KBM-7 (cell line): ENCODE measurements around the gene CD46.

Source experiments
- DNase-seq: peaks from one replicate; pipeline ENCODE4 v3.0.0-alpha.2; 2015
- in situ Hi-C: fragments of 300-500 bp; cut with MboI; formaldehyde crosslinking; loops from 2 replicates; pipeline ENCODE4 v1.14.3; 2020; ENCODE audit warnings: low sequenced_read_pairs, low pct_unique_long_range_greater_than_20kb, mixed read lengths

Gene CD46

DNA sequence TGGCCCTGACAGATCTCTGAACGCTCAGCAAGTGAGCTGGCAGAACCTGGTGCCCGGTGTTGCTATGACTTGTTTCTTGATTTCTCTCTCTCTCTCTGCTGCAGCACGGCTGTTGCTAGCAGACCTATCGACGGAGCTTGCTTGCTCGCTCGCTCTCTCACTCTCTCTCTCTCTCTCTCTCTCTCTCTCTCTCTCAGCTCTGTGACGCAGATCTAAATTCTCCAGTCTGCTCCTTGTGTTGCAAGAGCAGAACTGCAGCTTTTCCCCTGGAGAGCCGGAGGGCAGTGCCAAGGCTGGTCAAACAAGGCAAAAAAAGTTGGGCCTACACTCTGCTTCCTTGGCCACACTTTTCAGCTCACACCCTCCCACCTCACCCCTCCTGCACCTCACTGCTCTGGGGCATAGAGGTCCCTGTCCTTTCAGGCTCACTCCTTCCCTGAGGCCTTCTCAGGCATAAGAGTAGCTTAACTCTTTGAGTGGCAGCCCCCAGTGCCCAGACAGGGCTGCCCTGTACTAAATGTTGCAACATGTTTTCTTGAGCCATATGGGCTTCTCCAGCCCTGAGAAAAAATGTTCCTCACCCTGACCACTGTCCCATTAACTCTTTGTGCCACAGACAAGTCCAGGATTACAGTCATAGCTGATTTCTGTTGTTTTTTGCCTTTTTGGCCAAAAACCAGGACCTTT lies 72.2 kb downstream of the CD46 start:
- peak; percentile 46 for DNase-seq
- in situ Hi-C loops, result no loop called here

DNA sequence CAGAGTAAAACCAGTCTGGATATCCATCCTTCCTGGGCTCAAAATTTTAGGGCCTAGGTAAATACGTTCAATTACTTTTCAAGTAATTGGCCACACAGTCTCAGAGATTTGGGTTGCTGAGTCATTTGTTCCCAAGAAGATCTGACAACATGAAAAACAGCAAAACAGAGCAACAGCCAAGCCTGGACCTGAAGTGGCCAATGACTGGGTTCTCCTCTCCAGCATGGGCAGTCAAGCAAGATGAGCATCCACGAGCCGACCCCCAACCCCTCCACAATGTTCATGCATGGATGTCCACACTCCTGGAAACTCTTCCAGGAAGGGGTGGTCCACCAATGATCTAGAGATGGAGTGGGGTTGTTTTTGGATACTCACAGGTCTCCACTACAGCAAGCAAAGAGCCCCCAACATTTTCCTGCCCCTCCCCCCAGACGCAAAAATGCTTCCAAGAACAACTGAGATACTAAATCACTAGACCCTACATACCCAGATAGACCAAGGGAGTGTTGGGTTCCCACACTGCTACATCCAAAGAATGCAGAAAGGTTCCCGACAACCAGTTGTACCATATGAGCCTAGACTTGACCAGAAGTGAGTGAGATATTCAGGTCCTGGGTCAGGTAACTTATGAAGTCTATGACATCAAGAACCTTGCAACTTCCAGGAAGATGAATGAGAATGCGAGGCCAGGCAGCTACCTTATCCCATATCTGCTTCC lies 73.0 kb downstream of the CD46 start:
- DNase-seq, result no peak
- in situ Hi-C loops, result no loop called here

DNA sequence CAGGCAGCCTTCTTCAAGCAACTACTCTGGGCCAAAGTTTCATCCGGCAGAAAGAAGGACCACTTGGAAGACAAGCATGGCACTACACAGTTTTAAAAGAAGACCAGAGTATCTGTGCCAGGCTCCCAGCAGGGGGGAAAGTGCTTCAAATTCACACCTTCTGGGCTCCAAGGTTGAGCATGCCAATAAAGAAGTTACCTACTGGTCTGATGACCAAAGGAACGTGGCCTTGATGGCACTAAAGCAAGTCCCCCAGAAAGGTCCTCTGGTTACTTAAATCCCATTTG lies 73.5 kb downstream of the CD46 start:
- no peak for DNase-seq
- in situ Hi-C loops, result no loop called here

DNA sequence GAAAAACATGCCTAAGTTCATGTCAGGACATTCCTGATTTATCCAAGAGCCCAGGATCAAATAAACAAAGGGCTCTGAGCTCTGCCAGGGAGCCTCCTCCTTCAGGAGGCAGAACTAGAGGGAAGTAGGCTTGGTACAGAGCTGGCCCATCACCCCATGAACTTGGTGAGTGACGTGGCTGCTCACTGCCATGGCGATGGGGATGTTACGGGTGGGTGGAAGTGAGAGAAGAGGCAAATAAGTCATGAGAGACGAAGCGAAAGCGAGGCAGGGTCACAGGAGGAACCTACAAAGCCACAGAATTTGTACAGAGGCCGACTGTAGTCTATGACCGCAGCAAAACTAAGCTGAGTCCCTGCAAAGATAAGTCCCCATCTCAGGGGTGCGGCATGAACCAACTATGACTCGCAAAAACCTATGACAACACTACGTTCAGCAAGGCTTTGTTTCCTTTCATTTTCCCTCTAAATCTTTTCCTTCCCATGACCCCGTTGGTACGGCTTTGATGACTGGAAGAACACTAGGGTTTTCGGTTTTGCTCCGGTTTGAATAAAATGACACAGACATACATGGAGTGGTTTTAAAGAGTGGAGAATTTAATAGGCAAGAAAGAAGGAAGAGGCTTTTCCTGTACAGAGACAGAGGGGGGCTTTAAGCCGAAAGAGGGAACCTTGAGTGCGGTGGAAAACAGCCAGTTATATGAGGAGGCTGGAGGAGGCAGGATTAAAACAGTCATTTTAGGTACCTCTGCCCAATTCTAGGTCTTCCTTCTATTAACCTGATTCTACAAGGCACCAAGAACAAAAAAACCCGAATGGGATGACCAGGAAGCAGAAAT lies 74.1 kb downstream of the CD46 start:
- in situ Hi-C loops, result no loop called here

DNA sequence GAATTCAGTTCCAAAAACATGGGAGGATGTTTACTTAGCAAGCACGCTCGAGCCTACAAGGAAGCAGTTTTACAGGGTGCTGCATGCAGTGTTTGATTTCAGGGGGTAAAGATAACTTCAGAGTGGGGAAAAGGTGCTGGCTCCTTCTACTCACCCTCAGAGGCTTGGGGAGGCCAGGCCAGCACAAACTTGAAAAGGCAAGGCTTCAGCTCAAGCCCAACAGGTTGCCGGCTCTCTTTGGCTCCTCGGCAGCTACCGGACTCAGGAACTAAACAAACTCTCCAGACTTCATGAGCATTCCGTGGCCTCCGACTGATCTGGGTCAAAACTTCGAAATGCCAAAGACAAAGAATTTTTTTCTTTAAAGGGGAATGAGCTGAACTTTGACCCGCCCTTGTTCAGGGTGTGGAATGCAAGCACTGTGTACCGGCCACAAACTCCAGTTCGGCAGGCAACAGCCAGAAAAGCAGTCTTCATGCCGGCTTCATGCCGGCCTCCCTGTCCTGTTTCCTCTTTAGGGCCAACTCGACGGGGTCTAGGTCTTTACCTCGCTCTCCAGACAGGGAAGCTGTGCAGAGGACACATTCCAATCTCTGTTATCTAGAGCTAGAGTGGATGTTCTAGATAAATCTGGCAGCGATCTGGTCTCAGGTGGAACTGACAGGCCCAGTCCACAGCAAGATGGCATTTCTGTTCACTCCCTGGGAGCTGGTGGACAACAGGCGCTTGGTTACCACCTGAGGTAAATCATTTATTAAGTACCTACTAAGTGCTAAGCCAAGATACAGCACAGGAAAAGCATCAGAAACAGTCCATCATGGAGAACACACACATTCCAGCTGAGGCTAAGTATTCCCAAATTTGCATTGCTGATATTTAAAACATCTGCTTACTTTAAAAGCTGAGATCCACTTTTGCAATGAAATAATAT lies 75.0 kb downstream of the CD46 start:
- in situ Hi-C loops, result no loop called here
- peak; percentile 23 for DNase-seq

More for the DNA sequence above, 74.1 kb downstream of the CD46 start:
- DNase-seq, result peak; percentile 92

DNA sequence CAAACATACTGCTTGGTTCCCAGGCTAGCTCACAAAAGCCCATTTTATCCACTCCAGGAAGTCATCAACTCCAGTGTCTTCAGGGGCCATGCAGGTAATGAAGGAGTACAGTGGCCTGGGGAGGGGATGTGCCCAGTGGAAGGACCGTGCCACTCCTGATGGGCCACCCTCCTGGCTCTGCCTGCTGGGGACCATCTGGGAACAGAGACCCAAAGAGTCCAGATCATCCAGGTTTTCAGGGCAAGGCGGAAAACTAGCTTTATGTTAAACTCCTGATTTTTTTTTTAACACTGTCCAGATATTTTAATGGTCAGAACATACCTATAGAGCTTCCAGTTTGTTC lies 75.6 kb downstream of the CD46 start:
- no peak for DNase-seq
- in situ Hi-C loops, result no loop called here

DNA sequence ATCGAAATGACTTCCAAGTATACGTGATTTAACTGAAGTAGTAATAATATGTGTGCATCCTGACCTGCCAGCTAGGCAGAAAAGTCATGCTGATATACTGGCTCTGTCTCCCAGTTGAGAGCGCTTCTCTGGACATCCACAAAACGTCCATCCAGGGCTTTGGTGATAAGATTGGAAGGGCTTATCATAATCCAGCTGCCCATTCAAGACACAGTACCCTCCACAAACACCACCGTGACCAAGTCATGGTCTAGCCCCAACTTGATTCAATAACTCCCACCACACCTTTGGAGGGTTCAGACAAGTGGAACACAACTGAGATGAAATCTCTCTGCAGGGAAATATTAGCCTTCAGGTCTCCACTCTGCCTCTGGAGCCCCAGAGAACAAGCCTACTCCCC lies 76.2 kb downstream of the CD46 start:
- DNase-seq, result no peak
- in situ Hi-C loops, result no loop called here

DNA sequence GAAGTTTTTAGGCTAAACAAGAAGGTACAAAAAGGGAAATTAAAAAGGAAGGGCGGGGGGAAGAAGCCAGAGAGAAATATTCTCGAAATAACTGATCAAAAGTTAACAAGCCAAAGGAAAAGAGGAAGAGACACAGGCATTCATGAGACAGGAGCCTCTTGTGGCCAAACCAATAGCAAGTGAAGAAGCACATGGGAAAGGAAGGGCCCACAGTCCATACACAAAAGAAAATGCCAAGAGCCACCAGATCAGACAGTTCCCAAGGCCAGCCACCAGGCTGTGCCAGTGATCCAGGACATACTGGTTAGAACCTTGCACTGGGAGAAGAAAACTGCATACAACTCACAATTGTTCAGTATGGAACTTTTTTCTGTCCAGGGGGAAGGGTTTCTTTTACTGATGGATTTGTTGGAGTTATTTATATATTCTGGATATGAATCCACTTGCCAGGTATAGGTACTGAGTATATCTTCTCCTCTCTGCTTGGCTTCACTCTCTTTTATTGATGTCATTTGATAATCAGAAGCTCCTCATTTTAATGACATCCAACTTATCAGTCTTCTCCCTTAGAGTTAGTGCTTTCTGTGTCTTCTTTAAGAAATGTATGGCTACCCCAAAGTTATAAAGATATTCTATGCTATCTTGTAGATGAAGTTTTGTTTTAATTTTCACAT lies 76.8 kb downstream of the CD46 start:
- DNase-seq, result peak; percentile 99
- in situ Hi-C loops, result no loop called here

DNA sequence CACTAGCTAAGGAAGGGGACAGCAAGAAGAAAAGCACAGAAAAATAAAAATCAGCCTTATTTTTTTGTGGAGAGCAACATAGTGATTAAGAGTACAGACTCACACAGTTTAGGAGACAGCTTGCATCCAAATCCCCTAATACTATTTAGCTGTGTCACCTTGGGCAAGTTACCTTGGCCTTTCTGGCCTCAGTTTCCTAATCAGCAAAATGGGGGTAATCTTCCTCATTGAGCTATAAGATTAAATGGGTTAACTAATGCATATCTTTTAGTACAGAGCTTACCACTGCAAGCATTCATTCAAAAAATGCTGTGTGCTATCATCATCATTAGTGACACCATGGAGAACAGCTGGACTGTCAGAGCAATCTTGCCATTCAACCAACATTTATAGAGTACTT lies 77.7 kb downstream of the CD46 start:
- in situ Hi-C loops, result no loop called here

DNA sequence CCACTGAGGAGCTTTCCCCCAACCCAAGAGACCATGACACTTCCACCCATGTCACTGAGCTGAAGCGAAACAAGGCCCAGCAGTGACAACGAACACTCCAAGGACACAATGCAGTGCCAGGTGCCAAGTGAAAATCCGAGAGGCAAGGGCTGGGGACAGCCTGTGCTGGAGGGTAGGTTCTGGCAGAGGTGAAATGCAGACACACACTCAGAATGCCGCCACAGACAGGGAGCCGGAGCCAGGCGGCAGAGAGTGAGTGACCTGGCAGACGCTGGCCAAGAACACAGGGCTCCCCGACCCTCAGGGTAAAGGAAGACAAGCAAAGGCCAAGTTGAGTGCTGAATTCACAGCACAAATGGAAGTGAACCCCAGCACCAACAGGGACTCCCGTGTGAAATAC lies 78.9 kb downstream of the CD46 start:
- no peak for DNase-seq
- in situ Hi-C loops, result no loop called here

More for the DNA sequence above, 77.7 kb downstream of the CD46 start:
- no peak for DNase-seq

DNA sequence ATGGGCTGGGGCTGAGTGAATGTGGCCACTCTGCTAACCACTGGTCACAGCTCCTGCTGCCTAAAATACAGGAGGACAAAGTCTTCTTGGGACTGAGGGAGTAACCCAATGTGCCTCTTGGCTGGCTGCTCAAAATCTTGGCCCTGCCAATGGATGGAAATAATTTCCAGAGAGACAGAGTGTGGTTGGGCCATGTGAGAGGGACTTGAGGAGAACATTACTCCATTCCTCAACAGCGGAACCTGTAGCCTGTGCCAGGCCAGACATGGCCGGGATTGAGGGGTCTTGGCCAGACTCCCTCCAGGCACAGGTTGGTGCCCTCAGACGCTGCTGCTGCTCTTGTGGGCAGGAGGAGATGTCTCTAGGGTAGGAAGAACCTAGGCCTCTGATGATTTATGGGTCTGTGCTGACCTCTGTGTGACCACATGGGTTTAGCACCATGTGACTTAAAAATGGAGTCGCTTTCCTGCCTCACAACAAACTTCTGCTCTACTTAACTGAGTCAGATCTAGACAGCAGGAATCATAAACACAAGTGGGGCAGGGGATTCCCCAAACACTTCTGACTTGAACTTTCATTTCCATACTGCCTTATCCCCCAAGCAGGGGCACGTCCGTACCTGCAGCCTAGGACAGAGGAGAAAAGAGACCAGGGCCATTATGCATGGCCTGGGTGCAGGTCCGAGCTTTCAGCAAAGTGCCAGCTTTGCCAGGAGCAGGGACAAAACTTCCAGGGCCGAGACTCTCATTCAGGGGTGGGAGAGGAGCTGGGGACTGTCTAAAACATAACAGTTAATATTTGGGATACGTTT lies 79.9 kb downstream of the CD46 start:
- in situ Hi-C loops, result no loop called here
- DNase-seq, result no peak

DNA sequence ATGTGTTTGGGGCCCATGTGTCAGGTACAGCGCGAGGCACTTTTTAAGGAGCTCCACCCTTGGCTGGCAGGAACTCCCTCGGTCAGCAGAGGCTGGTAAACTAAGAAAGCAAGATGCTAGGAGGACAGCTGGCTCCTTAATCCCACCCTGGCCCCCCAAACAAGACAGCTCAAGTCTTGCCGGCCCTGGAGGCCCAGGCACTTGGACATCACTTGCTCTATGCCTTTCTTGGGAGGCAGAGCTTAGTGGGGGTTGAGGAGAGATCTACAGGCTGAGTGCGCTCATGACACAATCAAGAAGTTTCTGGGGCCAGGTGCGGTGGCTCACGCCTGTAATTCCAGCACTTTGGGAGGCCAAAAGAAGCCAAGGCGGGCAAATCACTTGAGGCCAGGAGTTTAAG lies 80.9 kb downstream of the CD46 start:
- in situ Hi-C loops, result no loop called here
- DNase-seq, result no peak

DNA sequence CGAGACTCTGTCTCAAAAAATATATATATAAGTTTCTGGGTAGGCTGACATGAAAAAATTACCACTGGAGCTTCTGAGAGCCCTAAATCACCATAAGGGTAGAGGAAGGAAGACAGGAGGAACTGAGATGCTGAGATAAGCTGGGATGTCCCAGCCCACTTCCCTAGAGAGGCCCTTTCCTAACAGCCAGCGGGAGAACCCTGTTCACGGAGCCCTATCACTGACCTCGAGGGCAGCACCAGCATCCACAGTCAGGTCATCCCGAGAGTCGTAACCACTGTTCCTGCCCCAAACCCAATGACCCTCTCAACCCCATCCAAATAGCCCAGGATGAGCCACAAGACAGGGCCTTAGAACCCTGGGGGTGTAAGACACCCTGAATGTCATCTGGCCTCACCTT lies 81.5 kb downstream of the CD46 start:
- peak; percentile 61 for DNase-seq
- in situ Hi-C loops, result no loop called here

DNA sequence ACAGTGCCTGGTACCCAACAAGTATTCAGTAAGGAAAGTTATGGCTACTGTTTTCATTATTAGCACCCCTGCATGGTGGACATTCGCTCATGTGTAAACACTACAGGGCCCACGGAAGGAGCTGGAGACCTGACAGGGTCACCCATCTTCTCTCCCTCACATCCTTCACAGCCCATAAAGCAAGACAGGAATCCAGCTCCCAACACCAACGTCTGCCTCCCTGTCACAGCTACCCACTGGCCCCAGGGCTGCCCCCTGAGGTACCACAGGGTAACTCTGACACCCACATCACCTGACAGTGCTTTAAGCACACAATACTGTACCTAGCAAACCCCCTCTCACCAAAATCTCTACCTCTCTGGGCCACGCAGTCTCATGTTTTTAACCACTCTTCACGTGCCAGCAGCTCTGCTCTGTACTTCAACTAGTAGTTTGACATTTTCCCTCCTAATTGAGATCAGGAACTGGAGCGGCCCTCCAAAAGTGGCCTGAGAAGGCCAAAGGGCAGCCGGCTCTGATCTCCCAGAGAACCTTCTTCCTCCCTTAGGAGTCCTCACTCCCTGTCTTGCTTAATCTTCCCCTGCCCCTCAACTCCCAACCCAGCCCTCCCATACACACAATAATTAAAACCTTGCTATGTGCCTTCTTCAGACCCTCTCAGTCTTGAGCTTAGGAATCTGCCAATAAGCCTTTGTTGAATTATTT lies 82.3 kb downstream of the CD46 start:
- in situ Hi-C loops, result no loop called here
- DNase-seq, result no peak

DNA sequence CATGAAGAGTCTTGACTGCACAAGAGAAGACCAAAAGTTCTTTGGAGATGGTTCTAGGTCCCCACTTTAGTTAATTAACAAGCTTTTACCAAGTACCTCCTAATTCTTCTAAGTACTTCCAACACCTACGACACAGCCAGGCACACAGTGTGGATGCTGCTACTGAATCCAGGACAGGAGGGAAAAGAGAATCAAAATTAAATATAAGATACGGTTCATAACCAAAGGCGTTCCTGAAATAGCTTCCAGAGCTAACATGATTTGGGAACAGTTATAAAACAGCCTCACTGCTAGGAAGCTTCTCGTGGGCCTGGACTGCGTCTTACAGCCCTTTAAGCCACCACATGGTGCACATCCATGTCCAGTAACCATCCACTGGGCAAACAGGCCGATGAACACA lies 84.1 kb downstream of the CD46 start:
- in situ Hi-C loops, result no loop called here
- no peak for DNase-seq

DNA sequence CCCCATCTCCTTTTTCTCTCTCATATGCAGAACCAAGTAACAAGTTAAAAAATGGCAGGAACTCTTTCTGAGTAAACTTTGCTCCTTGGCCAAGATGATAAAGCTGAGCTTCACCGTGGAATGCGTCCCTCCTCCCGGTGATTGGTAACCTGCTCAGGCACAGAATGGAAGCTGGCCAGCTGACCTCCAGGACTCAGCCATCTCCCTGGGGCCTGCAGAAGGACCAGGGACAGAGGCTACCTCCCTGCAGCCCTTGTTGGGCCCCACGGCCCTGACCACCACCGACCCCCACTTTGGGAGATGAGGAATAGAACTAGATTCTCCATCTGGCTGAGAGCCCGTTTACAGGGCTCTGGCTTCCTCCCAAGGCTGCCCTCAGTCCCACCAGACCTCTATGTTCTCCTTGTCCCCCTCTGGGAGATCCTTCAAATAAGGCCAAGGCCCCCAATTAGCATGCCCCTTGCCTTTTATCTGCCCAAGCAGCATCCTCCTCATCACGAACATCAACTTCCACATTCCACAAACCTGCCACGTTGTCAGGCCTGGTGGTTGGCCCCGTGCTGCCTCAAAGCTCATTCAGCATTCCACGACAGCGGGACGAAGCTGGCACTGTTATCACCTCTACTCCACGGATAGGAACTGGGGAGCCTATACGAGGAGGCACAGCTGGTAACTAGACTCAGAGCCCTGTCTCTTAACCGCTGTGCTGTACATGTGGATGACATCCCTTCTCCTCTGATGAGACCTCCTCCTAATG lies 84.9 kb downstream of the CD46 start:
- in situ Hi-C loops, result no loop called here

DNA sequence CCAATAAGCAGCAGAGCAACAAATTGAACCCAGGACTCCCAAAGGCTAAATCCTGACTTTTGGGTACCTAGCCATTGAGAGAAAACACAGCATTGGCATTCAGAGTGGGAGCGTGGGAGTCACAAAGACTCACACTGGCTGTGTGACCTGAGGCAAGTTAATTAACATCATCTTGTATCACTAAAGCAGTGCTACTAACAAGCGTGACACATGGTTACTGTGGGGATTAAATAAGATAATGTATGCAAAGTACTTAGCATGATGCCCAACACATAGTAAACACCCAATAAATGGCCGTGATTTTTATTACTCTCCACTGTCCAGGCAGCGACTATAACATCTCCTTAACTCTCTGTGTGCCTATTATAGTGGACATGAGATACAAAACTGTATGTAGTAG lies 85.8 kb downstream of the CD46 start:
- in situ Hi-C loops, result no loop called here
- DNase-seq, result no peak

More for the DNA sequence above, 84.9 kb downstream of the CD46 start:
- DNase-seq, result no peak
